Measurements from ENCODE around the gene OR10K1.

GRCh38 chr1:158425027-158425426, 36.6 kb upstream of the OR10K1 start:
- TF ChIP-seq CTCF (IDR thresholded peaks at IDR 0.05 in 2 of 3, conservative IDR thresholded peaks at IDR 0.05 in 1 of 3; ENCODE audit: insufficient read depth in 2 of 3, low read depth in 1 of 3, low read length in 3 of 3) (no peak), EZH2 (IDR thresholded peaks at IDR 0.05; ENCODE audit: borderline replicate concordance, low read depth, low read length) (no peak), MNT (conservative IDR thresholded peaks at IDR 0.05) (no peak), POLR2AphosphoS2 (IDR thresholded peaks at IDR 0.05; ENCODE audit: low read length) (no peak), ARNT (IDR thresholded peaks at IDR 0.05) (no peak), TCF7 (IDR thresholded peaks at IDR 0.05; ENCODE audit: borderline replicate concordance) (no peak), YY1 (IDR thresholded peaks at IDR 0.05; ENCODE audit: borderline replicate concordance in 1 of 3, control insufficient read depth in 1 of 3, extremely low read depth in 1 of 3, insufficient read depth in 3 of 3, insufficient read length in 1 of 3, insufficient replicate concordance in 2 of 3, low read depth in 1 of 3, low read length in 2 of 3) (no peak), MAFG (tag; conservative IDR thresholded peaks at IDR 0.05) (no peak), ZNF175 (CRISPR knock-in tag; IDR thresholded peaks at IDR 0.05; ENCODE audit: low read depth) (no peak), CBX2 (IDR thresholded peaks at IDR 0.05; ENCODE audit: insufficient read depth, low read length, poor library complexity, severe bottlenecking) (no peak), ZNF12 (CRISPR knock-in tag; IDR thresholded peaks at IDR 0.05) (no peak), ZNF408 (CRISPR knock-in tag; IDR thresholded peaks at IDR 0.05; ENCODE audit: low read depth) (no peak)

All from K562 (cell line).